Neural cell (in vitro differentiated cells): ENCODE results near the gene LAYN.

Source experiments
- CTCF ChIP-seq: fragments of 450-650 bp; IDR thresholded peaks from 2 replicates; pipeline ENCODE4 v1.5.1; 2014; ENCODE audit warnings: antibody characterized with exemption, mild to moderate bottlenecking, moderate library complexity; ENCODE audit not compliant: poor library complexity, severe bottlenecking
- MXI1 ChIP-seq: fragments of 450-650 bp; conservative IDR thresholded peaks from 2 replicates; pipeline ENCODE4 v1.6.1; 2014; ENCODE audit warnings: antibody characterized with exemption, mild to moderate bottlenecking; ENCODE audit not compliant: poor library complexity, severe bottlenecking

- TF ChIP-seq CTCF (no peak), MXI1 (no peak)
Measured at GRCh38 chr11:111585371-111585770, 44.9 kb downstream of the LAYN start.
